Parathyroid adenoma (tissue), 2 donors: ENCODE measurements around the gene NAT14.
A peak's percentile ranks its signal among the peaks of the same experiment; 100 is the strongest.

Experiments
- H2AFZ ChIP-seq: fragments of 300-600 bp; sonication (generic); one replicate; pipeline ENCODE4 v1.7.0; 2017; ENCODE audit warnings: antibody characterized with exemption, mild to moderate bottlenecking
- H3K27ac ChIP-seq: fragments of 300-600 bp; sonication (generic); one replicate; pipeline ENCODE4 v1.7.0; 2017
- H3K27me3 ChIP-seq: fragments of 300-600 bp; sonication (generic); one replicate; pipeline ENCODE4 v1.7.0; 2017; ENCODE audit warnings: low read length; ENCODE audit not compliant: control insufficient read depth, insufficient read depth
- H3K36me3 ChIP-seq: fragments of 300-600 bp; sonication (generic); one replicate; pipeline ENCODE4 v1.7.0; 2017; ENCODE audit warnings: low read length; ENCODE audit not compliant: control insufficient read depth, insufficient read depth
- H3K4me1 ChIP-seq: fragments of 300-600 bp; sonication (generic); one replicate; pipeline ENCODE4 v1.7.0; 2017; ENCODE audit warnings: control low read depth
- H3K4me2 ChIP-seq: fragments of 300-600 bp; sonication (generic); one replicate; pipeline ENCODE4 v1.7.0; 2017; ENCODE audit warnings: low read length
- H3K4me3 ChIP-seq: fragments of 300-600 bp; sonication (generic); one replicate; pipeline ENCODE4 v1.7.0; 2017; ENCODE audit warnings: low read depth, low read length
- H3K79me2 ChIP-seq: fragments of 300-600 bp; sonication (generic); one replicate; pipeline ENCODE4 v1.7.0; 2017; ENCODE audit warnings: control low read depth
- H3K9ac ChIP-seq: fragments of 300-600 bp; sonication (generic); one replicate; pipeline ENCODE4 v1.7.0; 2017; ENCODE audit warnings: mild to moderate bottlenecking
- H3K9me3 ChIP-seq: fragments of 300-600 bp; sonication (generic); one replicate; pipeline ENCODE4 v1.7.0; 2017; ENCODE audit warnings: low read length; ENCODE audit not compliant: control insufficient read depth
- CTCF ChIP-seq: fragments of 300-600 bp; sonication (generic); IDR thresholded peaks from one replicate; pipeline ENCODE4 v1.7.0; 2017; ENCODE audit warnings: antibody characterized with exemption, mild to moderate bottlenecking
- donor health status: primary hyperparathyroidism.

NAT14 gene

GRCh38 chr19:55452749-55453346 is 32.1 kb upstream of the NAT14 start:
- Histone ChIP-seq H3K4me2 (no peak overlapping the region), H3K27me3 (peaks cover 3% of the 10 kb centered on the region), H3K4me1 (peaks cover 8% of the 10 kb centered on the region), H3K79me2 (no peaks in the 10 kb centered on the region), H3K27ac (no peak overlapping the region), H3K9me3 (no peaks in the 10 kb centered on the region), H3K9ac (no peak overlapping the region), H2AFZ (no peak overlapping the region), H3K36me3 (no peaks in the 10 kb centered on the region), H3K4me3 (no peak overlapping the region)
- no peak for TF ChIP-seq CTCF

- Histone ChIP-seq H2AFZ (no peak overlapping the region), H3K79me2 (no peaks in the 10 kb centered on the region), H3K36me3 (no peaks in the 10 kb centered on the region), H3K4me2 (no peak overlapping the region), H3K9ac (no peak overlapping the region), H3K9me3 (no peaks in the 10 kb centered on the region), H3K27me3 (peaks cover 3% of the 10 kb centered on the region), H3K4me3 (no peak overlapping the region), H3K27ac (no peak overlapping the region), H3K4me1 (peaks cover 8% of the 10 kb centered on the region)
- TF ChIP-seq CTCF: no peak
Measured at GRCh38 chr19:55453511-55454260, 31.3 kb upstream of the NAT14 start.

GRCh38 chr19:55454787-55455243 is 30.2 kb upstream of the NAT14 start:
- H3K4me2 ChIP-seq: no peak overlapping the region
- peaks cover 3% of the 10 kb centered on the region for H3K27me3 ChIP-seq
- H2AFZ ChIP-seq: no peak overlapping the region
- H3K9me3 ChIP-seq: no peaks in the 10 kb centered on the region
- no peaks in the 10 kb centered on the region for H3K36me3 ChIP-seq
- no peak overlapping the region for H3K4me3 ChIP-seq
- H3K79me2 ChIP-seq: no peaks in the 10 kb centered on the region
- H3K4me1 ChIP-seq: peaks cover 10% of the 10 kb centered on the region
- H3K27ac ChIP-seq: no peak overlapping the region
- no peak overlapping the region for H3K9ac ChIP-seq
- TF ChIP-seq CTCF: peak; percentile 63

GRCh38 chr19:55455576-55456235 is 29.3 kb upstream of the NAT14 start:
- H3K27me3 ChIP-seq: peaks cover 3% of the 10 kb centered on the region
- H3K4me3 ChIP-seq: no peak overlapping the region
- H3K4me2 ChIP-seq: no peak overlapping the region
- H2AFZ ChIP-seq: no peak overlapping the region
- H3K9ac ChIP-seq: no peak overlapping the region
- no peaks in the 10 kb centered on the region for H3K79me2 ChIP-seq
- H3K9me3 ChIP-seq: no peaks in the 10 kb centered on the region
- H3K4me1 ChIP-seq: peaks cover 13% of the 10 kb centered on the region
- H3K27ac ChIP-seq: no peak overlapping the region
- no peak for TF ChIP-seq CTCF
- H3K36me3 ChIP-seq: no peaks in the 10 kb centered on the region
